Stimulated activated CD8-positive, alpha-beta memory T cell treated with anti-CD3 and anti-CD28 coated beads, Interleukin-15, amount 100 ng/mL, for 4 hours (primary cell): Measurements from ENCODE around the gene NUDT4.
"Not testable (repeated sequence)": the region's sequence is repeated elsewhere in the genome, so short reads cannot be mapped to it uniquely, and the experiment has no call there.

ENCODE experiments used
- DNase-seq, 2 donors: peaks; one replicate each; pipeline ENCODE4 v3.0.0-alpha.2; 2020; ENCODE audit warnings: low read depth in 2 of 2

Gene NUDT4

DNA sequence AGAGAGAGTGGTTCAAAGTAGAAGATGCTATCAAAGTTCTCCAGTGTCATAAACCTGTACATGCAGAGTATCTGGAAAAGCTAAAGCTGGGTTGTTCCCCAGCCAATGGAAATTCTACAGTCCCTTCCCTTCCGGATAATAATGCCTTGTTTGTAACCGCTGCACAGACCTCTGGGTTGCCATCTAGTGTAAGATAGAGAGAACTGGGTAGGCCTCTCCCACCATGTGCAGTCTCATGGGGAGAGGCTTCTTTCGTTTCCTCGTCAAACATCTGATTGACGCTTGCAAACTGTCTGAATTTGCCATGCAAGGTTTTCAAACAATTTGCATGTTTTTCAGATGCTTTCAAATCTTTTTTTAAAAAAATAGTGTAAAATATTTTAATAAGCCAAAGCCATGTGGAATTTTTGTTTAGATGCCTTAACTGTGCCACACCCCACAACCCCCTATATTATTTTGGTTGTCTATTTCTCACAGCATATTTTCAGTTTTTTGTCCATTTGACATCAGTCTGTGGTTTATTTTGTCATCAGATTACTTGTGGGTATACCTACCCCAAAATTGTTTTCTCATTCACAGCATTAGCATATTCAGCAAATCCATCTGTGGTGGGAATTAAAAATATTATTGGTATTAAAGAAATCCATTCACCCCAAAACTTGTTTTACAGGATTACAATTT is 21.6 kb downstream of the NUDT4 start:
- not testable (repeated sequence) for DNase-seq

DNA sequence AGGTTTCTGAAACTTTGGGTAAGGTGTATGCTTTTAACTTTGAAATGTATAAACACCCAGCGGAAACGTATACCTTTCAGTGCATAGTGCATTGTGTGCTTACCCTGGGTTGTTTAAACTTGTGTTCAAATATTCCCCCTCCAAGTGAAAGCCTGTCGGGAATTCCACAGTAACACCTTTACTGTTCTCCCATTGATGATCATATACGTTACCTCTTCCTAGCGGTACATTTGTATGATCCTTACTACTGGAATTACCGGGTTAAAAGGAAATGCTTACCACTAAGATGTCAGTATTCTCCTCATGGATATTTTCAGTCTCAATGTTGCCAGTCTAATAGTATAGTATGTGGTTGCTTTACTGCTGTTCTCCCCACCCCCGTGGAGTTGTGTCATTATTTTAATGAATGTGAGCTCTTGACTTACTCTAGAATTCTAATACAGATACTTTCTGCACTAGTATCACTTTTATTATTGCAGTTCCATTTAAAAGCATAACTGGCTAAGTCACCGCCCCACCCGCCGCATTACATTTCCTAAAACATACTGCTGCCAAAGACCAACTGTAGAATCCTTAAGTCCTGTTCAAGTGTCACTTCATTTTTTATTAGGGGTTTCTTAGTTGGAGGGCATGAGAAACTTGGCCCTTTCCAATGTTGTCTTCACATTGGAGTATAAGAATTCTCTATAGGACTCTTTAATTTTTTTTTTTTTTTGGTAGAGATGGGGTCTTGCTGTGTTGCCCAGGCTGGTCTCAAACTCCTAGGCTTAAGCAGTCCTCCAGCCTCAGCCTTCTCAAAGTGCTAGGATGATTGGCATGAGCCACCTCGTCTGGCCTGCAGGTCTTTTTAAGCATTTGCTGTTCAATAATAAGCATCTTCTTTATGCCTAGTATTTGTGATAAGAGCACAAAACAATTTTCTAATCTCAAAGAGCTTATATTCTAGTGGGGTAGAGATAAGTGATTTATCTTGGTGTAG is 24.9 kb downstream of the NUDT4 start:
- no peak for DNase-seq

- DNase-seq = no peak
Observed at GRCh38 chr12:93403988-93404803, 26.5 kb downstream of the NUDT4 start.

GRCh38 chr12:93404961-93405849 is 27.5 kb downstream of the NUDT4 start:
- DNase-seq = no peak

GRCh38 chr12:93407054-93407962 is 29.6 kb downstream of the NUDT4 start:
- no peak for DNase-seq

DNA sequence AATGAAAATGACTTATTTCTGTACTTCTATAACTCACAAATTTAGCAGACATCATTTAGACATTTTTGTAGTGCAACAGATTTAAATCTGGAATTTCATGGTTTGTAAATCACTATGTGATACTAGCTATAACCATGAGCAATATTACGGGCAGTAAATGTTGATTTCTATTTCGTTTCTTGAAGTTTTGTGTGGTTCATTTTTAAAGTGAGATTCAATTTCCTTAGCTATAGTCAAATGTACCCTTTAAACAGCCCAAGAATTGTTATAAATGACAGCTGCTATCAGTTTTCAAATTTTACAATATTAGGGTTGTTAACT is 30.2 kb downstream of the NUDT4 start:
- no peak for DNase-seq

GRCh38 chr12:93408813-93409212 is 31.1 kb downstream of the NUDT4 start:
- no peak for DNase-seq

DNA sequence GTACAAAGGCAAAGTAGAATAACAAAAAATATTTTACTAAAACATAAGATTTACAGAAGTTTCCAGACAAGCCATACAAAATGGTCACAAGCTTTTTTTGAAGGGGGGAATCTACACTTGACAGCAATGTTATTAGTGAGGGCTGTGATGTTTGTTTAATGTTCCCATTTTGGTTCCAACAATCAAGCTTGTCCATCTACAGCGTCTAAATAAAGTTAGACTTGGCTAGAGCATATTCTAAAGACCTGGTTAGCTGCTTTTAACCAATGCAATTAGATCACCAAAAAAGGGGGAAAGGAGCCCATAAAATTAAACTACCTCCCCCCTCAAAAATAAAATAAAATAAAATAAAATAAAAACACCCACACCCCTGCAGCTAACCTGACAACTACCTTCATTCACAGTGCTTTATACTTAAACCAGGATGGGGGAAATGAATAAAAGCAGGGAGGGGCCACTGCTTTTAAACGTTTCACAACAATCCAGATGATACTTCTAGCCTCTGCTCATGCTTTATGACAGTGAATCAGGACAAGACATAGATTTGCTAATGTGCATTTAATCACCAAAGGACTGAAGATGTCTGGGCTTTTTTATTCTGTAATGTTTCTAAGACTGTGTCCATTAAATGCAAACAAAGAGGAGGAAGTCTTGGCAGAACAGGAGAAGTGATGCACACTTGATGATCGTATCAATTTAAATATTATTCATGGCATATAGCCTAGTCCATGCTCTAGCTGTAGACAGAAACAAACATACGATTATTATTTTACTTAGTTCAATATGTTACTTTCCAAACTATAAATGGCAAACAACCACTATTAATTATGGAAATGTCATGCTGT is 31.8 kb downstream of the NUDT4 start:
- not testable (repeated sequence) for DNase-seq

DNA sequence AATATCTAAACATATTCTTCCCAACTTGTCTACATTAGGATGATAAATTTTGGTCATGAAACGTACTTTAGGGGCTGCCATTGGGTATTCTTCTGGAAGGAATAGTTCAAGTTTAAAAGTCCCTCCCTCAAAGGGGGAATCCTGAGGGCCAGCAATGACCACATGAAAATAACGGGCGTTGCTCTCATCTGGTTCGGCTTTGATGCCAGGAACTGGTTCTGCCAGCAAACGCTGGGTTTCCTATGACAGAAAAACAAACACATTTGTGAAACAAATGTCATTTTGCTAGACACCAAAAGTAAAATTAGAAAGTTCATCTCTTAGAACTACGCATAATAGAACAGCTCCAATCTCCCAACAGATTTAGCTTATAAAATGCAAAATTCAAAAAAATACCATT is 33.3 kb downstream of the NUDT4 start:
- not testable (repeated sequence) for DNase-seq

- not testable (repeated sequence) for DNase-seq
Observed at GRCh38 chr12:93412396-93412795, 34.7 kb downstream of the NUDT4 start.

DNA sequence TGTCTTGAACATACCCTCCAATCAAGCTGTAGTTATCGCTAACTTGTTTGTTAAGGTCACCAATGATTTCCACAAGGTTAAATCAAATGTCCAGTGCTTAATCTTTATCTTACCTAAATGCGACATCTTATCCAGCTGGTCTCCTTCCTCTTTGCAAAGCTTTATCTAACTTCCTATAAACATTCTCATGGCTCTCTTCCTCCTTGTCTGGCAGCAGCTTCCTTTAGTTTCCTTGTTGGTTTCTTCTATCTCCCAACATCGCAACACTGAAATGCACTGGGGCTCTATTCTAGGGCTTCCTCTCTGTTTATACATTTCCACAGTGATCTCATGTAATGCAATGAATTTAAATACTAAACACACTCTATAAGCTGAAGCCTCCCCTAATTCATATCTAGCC is 35.3 kb downstream of the NUDT4 start:
- DNase-seq = no peak

- DNase-seq = no peak
Observed at GRCh38 chr12:93415723-93416464, 38.2 kb downstream of the NUDT4 start.

DNA sequence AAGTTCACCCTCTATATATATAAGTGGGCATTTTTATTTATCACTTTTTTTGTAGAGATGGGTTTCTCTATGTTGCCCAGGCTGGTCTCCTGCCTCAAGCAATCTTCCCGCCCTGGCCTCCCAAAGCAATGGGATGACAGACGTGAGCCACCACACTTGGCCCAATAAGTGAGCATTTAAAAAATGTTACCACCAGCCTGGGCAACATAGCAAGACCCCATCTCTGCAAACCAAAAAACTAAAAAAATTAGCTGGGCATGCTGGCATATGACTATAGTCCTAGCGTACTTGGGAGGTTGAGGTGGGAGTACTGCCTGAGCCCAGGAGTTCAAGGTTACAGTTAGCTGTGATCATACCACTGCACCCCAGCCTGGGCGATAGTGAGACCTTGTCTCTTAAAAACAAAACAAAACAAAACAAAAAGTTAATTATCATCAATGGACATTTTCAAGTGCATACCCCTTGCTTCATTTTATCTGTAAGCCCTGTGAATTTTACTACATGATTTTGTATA is 40.3 kb downstream of the NUDT4 start:
- no peak for DNase-seq

DNA sequence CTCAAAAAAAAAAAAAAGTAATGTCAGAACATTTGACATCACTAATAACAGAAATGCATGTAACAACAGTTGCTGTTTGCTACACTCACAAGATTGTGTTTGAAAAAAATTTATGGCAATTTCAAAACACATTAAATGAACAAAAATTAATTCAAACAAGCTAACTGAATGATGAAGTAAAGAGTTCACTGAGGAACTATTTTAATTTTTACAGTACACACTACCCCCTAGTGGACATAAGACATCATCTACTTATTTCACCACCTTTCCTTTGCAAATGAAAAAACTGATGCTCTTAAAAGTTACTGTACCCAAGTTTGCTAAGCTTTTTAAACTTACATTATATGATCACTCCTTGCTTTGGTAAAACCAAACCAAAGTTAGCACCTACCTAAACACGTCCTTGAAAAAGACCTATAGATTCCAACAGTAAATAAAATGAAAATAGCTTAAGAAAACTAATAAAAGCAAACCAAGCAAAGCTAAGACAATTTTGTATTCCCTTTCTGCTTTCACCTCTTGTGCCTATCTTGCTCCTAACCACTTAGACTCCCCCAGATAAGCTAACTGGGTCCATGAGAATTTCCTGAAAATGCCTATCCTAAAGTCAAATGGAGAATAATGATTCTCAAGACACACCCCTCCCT is 41.8 kb downstream of the NUDT4 start:
- no peak for DNase-seq

- DNase-seq = no peak
Observed at GRCh38 chr12:93422050-93422449, 44.3 kb downstream of the NUDT4 start.

DNA sequence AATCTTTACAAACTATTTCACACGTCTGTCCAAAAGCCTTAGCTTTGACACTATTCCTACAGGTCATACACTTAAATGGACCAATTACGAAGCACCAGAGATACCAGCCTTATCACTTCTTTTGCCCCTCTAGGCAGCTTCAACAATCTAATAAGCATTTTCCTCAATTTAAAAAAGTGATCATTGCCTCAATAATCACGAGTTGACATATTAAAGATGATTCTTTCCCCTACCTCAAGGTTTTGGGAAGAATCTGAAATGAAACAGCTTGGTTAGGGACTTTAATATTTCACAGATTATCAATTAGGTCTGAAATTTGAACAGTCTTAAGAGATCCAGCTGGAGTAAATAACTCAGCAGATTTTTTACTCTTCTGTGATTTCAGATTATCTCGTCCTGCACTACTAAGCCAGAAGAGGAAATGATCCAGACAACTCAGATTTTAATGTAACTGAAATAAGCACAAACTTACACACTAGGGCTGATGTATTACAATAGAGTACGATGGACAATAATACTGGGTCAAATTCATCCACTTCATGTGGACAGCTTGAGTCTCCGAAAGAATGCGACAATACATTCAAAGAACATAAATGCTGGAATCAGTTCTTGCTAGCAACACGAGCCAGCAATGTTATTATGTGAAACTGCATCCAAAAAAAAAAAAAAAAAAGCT is 48.1 kb downstream of the NUDT4 start:
- no peak for DNase-seq

DNA sequence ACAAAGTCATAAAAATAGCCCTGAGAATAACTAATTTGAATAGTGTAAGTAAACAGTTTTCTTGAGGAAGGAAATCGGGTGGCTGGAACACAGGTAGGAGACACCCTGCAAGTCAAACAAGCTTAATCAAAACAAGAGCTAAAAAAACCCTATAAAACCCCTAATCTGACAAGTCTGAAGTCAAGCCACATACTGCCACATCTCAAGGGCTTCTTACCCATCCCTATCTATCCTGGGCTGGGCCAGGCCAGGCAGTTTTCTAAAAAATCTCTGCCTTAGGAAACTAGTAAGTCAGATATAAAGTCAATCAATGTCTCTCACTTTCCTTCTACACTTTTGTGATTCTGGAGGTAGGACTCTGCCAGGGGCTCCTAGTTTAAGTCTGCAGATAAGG is 48.7 kb downstream of the NUDT4 start:
- no peak for DNase-seq
